ENCODE measurements around the gene BOLA3.

BOLA3 gene

DNA sequence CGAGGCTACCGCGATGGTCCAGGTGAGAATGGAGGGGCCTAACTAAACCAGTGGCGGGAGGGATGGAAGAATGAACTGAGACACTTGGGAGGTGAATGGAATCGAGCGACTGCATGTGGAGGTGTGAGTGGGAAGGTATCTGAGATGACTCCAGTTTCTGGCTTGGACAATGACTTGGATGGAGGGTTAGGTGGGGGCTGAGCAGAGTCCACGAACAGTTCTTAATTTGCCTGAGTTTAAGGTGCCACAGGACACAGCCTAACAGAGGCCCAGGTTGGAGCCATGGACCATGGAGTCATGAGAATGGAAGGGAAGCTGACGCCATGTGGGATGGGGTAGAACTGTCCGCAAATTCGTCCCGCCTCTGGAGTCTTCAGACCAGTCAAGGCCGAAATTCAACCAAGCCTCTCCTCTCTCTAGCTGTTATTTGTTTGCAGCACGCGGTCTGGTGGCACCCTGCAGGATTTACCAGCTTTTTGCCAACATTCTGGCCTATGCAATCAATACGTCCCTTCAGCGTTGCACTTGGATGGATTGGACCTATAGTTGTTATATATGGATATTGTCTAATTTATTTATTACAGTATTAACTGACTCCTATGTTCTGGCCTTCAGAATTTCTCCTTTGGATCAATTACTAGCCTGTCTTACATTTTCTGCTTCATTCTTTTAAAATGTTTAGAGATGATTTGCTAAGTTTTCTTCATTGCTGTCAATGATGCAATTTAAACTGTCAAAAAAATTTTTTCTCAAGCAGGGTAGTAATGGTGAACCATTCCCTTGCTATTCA lies 940 bp upstream of the BOLA3 start:
- peak overlapping the region; percentile 79 for H3K4me3 ChIP-seq (ENCODE audit: low read depth, low read length)
- TF ChIP-seq, protein P1, sequence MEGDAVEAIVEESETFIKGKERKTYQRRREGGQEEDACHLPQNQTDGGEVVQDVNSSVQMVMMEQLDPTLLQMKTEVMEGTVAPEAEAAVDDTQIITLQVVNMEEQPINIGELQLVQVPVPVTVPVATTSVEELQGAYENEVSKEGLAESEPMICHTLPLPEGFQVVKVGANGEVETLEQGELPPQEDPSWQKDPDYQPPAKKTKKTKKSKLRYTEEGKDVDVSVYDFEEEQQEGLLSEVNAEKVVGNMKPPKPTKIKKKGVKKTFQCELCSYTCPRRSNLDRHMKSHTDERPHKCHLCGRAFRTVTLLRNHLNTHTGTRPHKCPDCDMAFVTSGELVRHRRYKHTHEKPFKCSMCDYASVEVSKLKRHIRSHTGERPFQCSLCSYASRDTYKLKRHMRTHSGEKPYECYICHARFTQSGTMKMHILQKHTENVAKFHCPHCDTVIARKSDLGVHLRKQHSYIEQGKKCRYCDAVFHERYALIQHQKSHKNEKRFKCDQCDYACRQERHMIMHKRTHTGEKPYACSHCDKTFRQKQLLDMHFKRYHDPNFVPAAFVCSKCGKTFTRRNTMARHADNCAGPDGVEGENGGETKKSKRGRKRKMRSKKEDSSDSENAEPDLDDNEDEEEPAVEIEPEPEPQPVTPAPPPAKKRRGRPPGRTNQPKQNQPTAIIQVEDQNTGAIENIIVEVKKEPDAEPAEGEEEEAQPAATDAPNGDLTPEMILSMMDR (IDR thresholded peaks at IDR 0.05; ENCODE audit: low read depth, low read length), result no peak

DNA sequence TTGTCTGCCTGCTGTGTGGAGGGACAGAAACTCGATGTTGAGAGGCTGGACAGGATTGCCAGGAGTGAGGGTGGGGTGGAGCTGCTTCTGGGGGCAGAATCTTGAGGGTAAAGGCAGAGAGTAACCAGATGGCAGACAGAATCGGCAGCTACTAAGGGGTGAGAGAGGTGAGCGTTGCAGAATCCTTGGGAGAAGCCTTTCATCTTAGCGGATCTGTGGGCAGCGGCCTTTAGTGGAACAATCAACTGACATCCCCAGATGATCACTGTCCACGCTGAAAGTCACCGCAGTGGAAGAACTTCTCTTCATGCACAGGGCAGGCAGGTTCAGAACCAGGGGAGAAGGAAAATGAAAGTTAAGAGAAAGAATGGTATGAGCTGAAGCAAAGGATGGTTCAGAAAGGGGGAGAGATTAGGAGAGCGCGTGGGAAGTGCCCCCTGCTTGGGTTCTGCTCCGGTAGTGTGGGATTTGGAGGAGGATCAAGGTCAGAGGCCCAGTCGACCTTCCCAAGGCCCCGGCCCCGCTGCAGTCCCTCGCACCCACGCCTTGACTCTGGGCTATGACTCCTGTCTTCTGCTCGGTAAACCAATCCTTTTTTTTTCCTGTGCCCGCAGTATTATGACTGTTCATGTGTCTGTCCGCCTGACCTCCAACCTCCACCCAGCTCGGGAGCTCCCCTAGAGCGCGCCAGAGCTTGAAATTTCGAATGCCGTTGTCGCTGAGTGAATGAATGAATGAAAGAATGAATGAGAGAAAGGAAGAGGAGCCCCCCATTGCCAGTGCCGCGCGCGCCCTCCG lies 584 bp downstream of the BOLA3 start:
- peak overlapping the region; percentile 79 for H3K4me3 ChIP-seq (ENCODE audit: low read depth, low read length)
- TF ChIP-seq, protein P1 (IDR thresholded peaks at IDR 0.05; ENCODE audit: low read depth, low read length), result no peak

DNA sequence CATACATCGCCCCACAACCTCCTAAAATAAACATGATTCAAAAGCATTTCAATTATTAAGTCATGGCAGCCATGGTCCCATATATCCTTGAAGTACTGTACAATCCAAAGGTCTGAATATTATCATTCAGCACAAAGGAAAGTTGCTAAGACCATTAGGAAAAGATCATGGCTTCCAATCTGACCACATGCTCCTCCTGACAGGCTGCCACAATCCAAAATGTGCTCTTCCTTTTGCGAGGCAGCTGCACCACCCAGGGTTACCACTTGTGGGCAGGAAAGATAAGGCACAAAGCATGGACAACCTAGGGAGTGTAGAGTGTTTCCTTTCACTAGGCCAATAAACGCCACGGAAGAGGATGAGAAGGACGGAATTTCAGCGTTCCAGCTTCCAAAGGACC lies 5.4 kb downstream of the BOLA3 start:
- H3K4me3 ChIP-seq (ENCODE audit: low read depth, low read length), result no peak overlapping the region
- TF ChIP-seq, protein P1 (IDR thresholded peaks at IDR 0.05; ENCODE audit: low read depth, low read length), result no peak

DNA sequence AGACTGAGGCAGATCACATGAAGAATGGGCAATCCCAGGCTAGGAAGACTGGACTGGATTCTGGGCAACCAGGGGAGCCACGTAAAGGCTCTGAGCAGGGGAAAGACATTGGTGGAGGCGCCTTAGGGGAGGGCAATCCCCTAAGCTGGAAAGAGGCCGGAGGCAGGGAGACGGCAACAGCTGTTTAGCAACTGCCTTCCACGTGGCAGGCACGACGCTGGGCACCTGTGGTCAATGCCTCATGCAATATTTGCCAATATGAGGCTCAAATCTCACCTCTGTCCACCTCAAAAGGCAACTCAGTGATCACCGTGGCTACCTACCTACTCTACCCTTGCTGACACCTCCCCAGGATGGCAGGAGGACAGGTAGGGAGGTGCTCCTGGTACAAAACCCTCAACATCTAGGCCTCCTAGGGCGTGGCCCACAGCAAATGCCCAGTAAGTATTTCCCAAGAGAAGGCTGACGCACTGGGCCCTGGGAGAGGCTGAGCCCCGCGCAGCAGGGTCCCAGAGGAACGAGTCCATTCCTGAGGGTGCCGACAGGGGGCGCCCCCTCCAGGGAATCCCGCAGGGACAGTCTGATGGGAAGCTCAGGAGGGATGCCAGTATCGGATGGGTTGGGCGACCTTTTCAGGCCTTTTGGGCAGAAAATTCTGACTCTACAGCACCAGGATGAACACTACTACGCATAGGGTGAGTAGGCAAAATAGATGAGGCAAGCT lies 8.9 kb downstream of the BOLA3 start:
- H3K4me3 ChIP-seq (ENCODE audit: low read depth, low read length), result no peak overlapping the region
- TF ChIP-seq, protein P1 (IDR thresholded peaks at IDR 0.05; ENCODE audit: low read depth, low read length), result 0 out of 2 replicates have a peak, but pooled peaks have one; percentile 3

DNA sequence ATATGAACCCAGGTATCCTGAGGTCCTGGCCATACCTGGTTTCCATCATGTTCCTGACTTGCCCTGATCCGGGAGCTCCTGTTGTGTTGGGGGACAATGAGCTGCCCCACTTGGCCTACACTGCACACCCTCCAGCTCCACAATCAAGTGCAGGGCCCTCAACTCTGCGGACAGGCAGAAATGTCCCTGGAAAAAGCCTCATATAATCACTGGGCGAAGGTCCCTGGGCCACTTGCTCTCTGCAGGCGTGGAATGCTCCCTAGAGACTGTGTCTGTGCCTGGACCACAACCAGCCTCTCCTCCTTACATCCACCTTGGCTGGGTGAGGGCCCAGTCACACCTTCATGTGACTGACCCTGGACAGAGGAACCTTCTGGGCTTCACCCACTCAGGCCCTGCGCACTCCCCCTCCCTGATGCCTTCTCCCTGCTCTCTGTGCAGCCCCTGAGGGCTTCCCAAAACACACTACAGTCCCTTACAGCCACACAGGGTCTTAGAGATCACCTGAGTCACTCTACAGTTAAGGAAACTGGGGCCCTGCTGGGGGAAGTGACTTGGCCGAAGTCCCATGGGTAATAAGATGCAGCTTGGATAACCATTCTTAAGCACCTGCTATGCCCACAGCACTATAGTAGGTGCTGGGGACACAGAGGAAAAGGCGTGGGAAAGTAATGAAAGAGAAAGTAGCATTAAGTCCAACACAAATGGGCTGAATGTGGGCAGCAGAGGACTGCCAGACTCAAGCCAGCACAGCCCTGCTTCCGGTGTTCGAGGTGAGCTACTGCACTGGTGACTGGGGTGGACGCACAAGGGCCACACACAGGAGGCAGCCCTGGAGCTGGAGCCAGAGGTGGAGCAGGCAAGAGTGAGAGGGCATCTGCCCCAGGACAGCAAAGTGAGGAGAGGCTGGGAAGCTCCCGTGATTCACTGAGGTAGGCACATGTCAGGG lies 9.8 kb downstream of the BOLA3 start:
- TF ChIP-seq, protein P1 (IDR thresholded peaks at IDR 0.05; ENCODE audit: low read depth, low read length), result no peak
- H3K4me3 ChIP-seq (ENCODE audit: low read depth, low read length), result no peak overlapping the region

DNA sequence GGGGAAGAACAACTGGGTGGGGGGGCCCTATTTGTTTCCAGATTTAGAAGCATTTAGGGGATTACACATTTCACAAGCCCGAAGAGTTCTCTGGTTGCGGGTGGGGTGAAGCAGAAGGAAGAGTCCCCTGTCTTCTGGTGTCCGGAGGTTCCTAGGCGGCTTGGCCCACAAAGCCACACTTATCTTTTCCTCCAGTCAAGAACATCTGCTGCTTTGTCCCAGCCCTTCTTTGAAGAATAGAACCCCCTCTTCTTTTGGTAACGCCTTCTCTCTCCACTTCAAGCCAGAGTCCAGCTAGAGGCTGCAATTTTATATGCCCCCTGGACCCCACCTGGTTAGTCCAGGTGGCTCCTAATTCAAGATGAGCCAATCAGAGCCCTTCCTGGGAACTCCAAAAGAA lies 15.8 kb downstream of the BOLA3 start:
- TF ChIP-seq, protein P1 (IDR thresholded peaks at IDR 0.05; ENCODE audit: low read depth, low read length), result no peak
- no peak overlapping the region for H3K4me3 ChIP-seq (ENCODE audit: low read depth, low read length)
